Right atrium auricular region (tissue), 2 donors: ENCODE results near the gene FOXA2. TPM values are rescaled to one million over a fixed set of nuclear protein-coding genes. Genes with fewer than 3 reads are reported as not detected.

ENCODE experiments used
- DNase-seq: peaks from one replicate; pipeline ENCODE4 v3.0.0-alpha.2; 2019; ENCODE audit warnings: low spot score
- H3K27ac ChIP-seq, 2 donors: fragments of 200-600 bp; sonication (generic); 1 replicate in 1 of 2; 2 replicates in 1 of 2; pipeline ENCODE4 v1.5.1; 2016 to 2019
- H3K27me3 ChIP-seq, 2 donors: fragments of 200-600 bp; sonication (generic); one replicate each; pipeline versions ENCODE4 v1.5.1 to v1.6.0; 2017 to 2019
- H3K36me3 ChIP-seq: fragments of 200-600 bp; sonication (generic); one replicate; pipeline ENCODE4 v1.5.1; 2016
- H3K4me1 ChIP-seq, 2 donors: fragments of 200-600 bp; sonication (generic); one replicate each; pipeline versions ENCODE4 v1.5.1 to v1.6.0; 2017 to 2019
- H3K4me3 ChIP-seq, 2 donors: fragments of 200-600 bp; sonication (generic); 1 replicate in 1 of 2; 2 replicates in 1 of 2; pipeline ENCODE4 v1.5.1; 2017 to 2019; ENCODE audit warnings: mild to moderate bottlenecking in 1 of 2, moderate library complexity in 1 of 2
- H3K9me3 ChIP-seq, 2 donors: fragments of 200-600 bp; sonication (generic); one replicate each; pipeline ENCODE4 v1.5.1; 2019
- CTCF ChIP-seq, 2 donors: fragments of 200-600 bp; sonication (generic); IDR thresholded peaks; one replicate each; pipeline ENCODE4 v1.5.1; 2019; ENCODE audit warnings: antibody characterized with exemption in 2 of 2
- total RNA-seq, 2 donors: library from RNA; depleted of rRNA; stranded (reverse); fragments of >200 nt; gene quantifications; one replicate each; pipeline ENCODE4 v1.1.0, GENCODE V29; 2016

FOXA2 gene
- total RNA-seq, 2 donors from 2014 or later, result not detected

GRCh38 chr20:22578221-22579118 is 5.9 kb downstream of the FOXA2 start:
- H3K4me1 ChIP-seq, result peaks cover 0 to 39% of the 10 kb centered on the region in 2 donors
- DNase-seq, result no peak
- TF ChIP-seq CTCF (IDR thresholded peaks at IDR 0.05), result no peak
- no peak overlapping the region for H3K4me3 ChIP-seq
- H3K36me3 ChIP-seq, result no peaks in the 10 kb centered on the region
- H3K27me3 ChIP-seq, result peaks cover 27 to 61% of the 10 kb centered on the region in 2 donors
- no peaks in the 10 kb centered on the region for H3K9me3 ChIP-seq
- H3K27ac ChIP-seq, result no peak overlapping the region

GRCh38 chr20:22577515-22578220 is 6.7 kb downstream of the FOXA2 start:
- no peak overlapping the region for H3K27ac ChIP-seq
- peaks cover 27 to 57% of the 10 kb centered on the region in 2 donors for H3K27me3 ChIP-seq
- no peaks in the 10 kb centered on the region for H3K36me3 ChIP-seq
- no peaks in the 10 kb centered on the region for H3K9me3 ChIP-seq
- peaks cover 0 to 31% of the 10 kb centered on the region in 2 donors for H3K4me1 ChIP-seq
- TF ChIP-seq CTCF (IDR thresholded peaks at IDR 0.05), result no peak
- no peak for DNase-seq
- no peak overlapping the region for H3K4me3 ChIP-seq

GRCh38 chr20:22576733-22577514 is 7.4 kb downstream of the FOXA2 start:
- Histone ChIP-seq H3K36me3 (no peaks in the 10 kb centered on the region), H3K27me3 (peaks cover 22 to 55% of the 10 kb centered on the region in 2 donors)

GRCh38 chr20:22576273-22576672 is 8.1 kb downstream of the FOXA2 start:
- Histone ChIP-seq H3K27me3 (peaks cover 22 to 49% of the 10 kb centered on the region in 2 donors), H3K36me3 (no peaks in the 10 kb centered on the region), H3K9me3 (no peaks in the 10 kb centered on the region), H3K4me1 (peaks cover 0 to 23% of the 10 kb centered on the region in 2 donors), H3K27ac (no peak overlapping the region), H3K4me3 (no peak overlapping the region)
- no peak for TF ChIP-seq CTCF (IDR thresholded peaks at IDR 0.05)
- no peak for DNase-seq

More at GRCh38 chr20:22576733-22577514, 7.4 kb downstream of the FOXA2 start:
- Histone ChIP-seq H3K4me1 (peaks cover 0 to 25% of the 10 kb centered on the region in 2 donors), H3K4me3 (no peak overlapping the region), H3K9me3 (no peaks in the 10 kb centered on the region), H3K27ac (no peak overlapping the region)
- no peak for TF ChIP-seq CTCF (IDR thresholded peaks at IDR 0.05)
- no peak for DNase-seq

GRCh38 chr20:22575737-22576136 is 8.6 kb downstream of the FOXA2 start:
- Histone ChIP-seq H3K27ac (no peak overlapping the region), H3K27me3 (peaks cover 27 to 49% of the 10 kb centered on the region in 2 donors)

More at GRCh38 chr20:22575737-22576136, 8.6 kb downstream of the FOXA2 start:
- H3K9me3 ChIP-seq, result no peaks in the 10 kb centered on the region
- no peak overlapping the region for H3K4me3 ChIP-seq
- DNase-seq, result no peak
- H3K4me1 ChIP-seq, result peaks cover 0 to 23% of the 10 kb centered on the region in 2 donors
- H3K36me3 ChIP-seq, result no peaks in the 10 kb centered on the region
- no peak for TF ChIP-seq CTCF (IDR thresholded peaks at IDR 0.05)
